K562 (cell line): Measurements from ENCODE around the gene RASSF6. TPM values are rescaled to one million over a fixed set of nuclear protein-coding genes. Genes with fewer than 3 reads are reported as not detected.

Experiments
- ATAC-seq: fragments of 200-7000 bp; cut with Tn5 transposase; 3 replicates; pipeline ENCODE4 v1.9.1; 2020; ENCODE audit warnings: moderate library complexity
- BruUV-seq: library from RNA; stranded (reverse); fragments of 400-500 nt; replicated peaks from 2 replicates; lab custom pipeline; 2021; lab: Mats Ljungman, UMichigan
- CTCF ChIA-PET: fragments of 300-600 bp; formaldehyde crosslinking; extraction: SDS; loops from one replicate; lab custom pipeline; 2021; ENCODE audit warnings: low intra/inter-chr PET ratio; lab: Yijun Ruan, JAX
- POLR2A ChIA-PET: fragments of 300-600, 350-650 bp; sonication (Branson Sonifier 250); formaldehyde crosslinking; extraction: SDS; loops from one replicate; lab custom pipeline; 2021; ENCODE audit warnings: antibody characterized with exemption, inconsistent platforms; lab: Yijun Ruan, JAX
- DNase-seq, 4 experiments: peaks; one replicate each; pipeline versions ENCODE4 v3.0.0 to v3.0.0-alpha.2; 2011 to 2018; ENCODE audit warnings: low spot score in 3 of 4, mixed read lengths in 3 of 4; ENCODE audit errors: extremely low read depth in 1 of 4
- FAIRE-seq: peaks from 2 replicates; lab custom pipeline; 2011; peaks lifted over from hg19 to GRCh38; lab: Jason Lieb, UNC
- H2AFZ ChIP-seq: 2 replicates; pipeline ENCODE4 v1.6.0; 2011; ENCODE audit warnings: low read depth, low read length, control low read depth, inconsistent platforms
- H3K27ac ChIP-seq: fragments of 200-600 bp; 3 replicates; pipeline ENCODE4 v1.8.0; 2011; ENCODE audit warnings: low read depth, mild to moderate bottlenecking, control low read depth, inconsistent platforms, low read length, moderate library complexity, mixed read lengths; ENCODE audit errors: extremely low read depth
- H3K27me3 ChIP-seq, 2 experiments: fragments of 300-600 bp in 1 of 2; 2 replicates in 1 of 2; 3 replicates in 1 of 2; pipeline versions ENCODE4 v1.6.0 to v1.8.0; 2011; ENCODE audit warnings: inconsistent platforms in 2 of 2, low read length in 2 of 2, mild to moderate bottlenecking in 1 of 2, mixed read lengths in 1 of 2, moderate library complexity in 1 of 2; ENCODE audit not compliant: control insufficient read depth in 2 of 2, insufficient read depth in 2 of 2
- H3K36me3 ChIP-seq: fragments of 300-600 bp; 3 replicates; pipeline ENCODE4 v1.8.0; 2011; ENCODE audit warnings: mild to moderate bottlenecking, low read length, inconsistent platforms; ENCODE audit not compliant: control insufficient read depth, insufficient read depth
- H3K4me1 ChIP-seq, 2 experiments: fragments of 200-600 bp in 1 of 2; replicated peaks in 1 of 2; 2 replicates in 1 of 2; 3 replicates in 1 of 2; pipeline versions ENCODE4 v1.5.1 to v1.8.0; 2011; ENCODE audit warnings: inconsistent platforms in 2 of 2, low read length in 2 of 2, mild to moderate bottlenecking in 1 of 2, mixed read lengths in 1 of 2, moderate library complexity in 1 of 2; ENCODE audit not compliant: control insufficient read depth in 2 of 2, insufficient read depth in 2 of 2
- H3K4me2 ChIP-seq: 2 replicates; pipeline ENCODE4 v1.6.1; 2011; ENCODE audit warnings: low read length, control low read depth, inconsistent platforms, mixed read lengths; ENCODE audit not compliant: insufficient read depth
- H3K4me3 ChIP-seq: fragments of 200-600 bp; sonication (generic), shearing (Covaris generic); 2 replicates; pipeline ENCODE4 v1.5.1; 2016; ENCODE audit warnings: control low read depth, inconsistent platforms
- H3K79me2 ChIP-seq: fragments of 200-600 bp; 3 replicates; pipeline ENCODE4 v1.8.0; 2011; ENCODE audit warnings: low read length, inconsistent platforms; ENCODE audit not compliant: control insufficient read depth, insufficient read depth
- H3K9ac ChIP-seq, 2 experiments: 2 replicates each; pipeline versions ENCODE4 v1.6.0 to v1.6.1; 2011; ENCODE audit warnings: low read depth in 2 of 2, low read length in 2 of 2, control low read depth in 1 of 2, inconsistent platforms in 1 of 2, mild to moderate bottlenecking in 1 of 2, mixed read lengths in 1 of 2; ENCODE audit not compliant: insufficient read depth in 1 of 2
- H3K9me1 ChIP-seq: one replicate; pipeline ENCODE4 v1.6.0; 2011; ENCODE audit warnings: inconsistent platforms, mild to moderate bottlenecking, low read length, moderate library complexity; ENCODE audit not compliant: control insufficient read depth, insufficient read depth
- H3K9me3 ChIP-seq: replicated peaks from 2 replicates; pipeline ENCODE4 v1.5.1; 2011; ENCODE audit warnings: low read depth, low read length, inconsistent platforms; ENCODE audit not compliant: control insufficient read depth, insufficient read depth
- H4K20me1 ChIP-seq: replicated peaks from 2 replicates; pipeline ENCODE4 v1.6.1; 2011; ENCODE audit warnings: low read length, inconsistent platforms, mixed read lengths; ENCODE audit not compliant: control insufficient read depth, insufficient read depth
- ATF6 ChIP-seq: sonication (generic); formaldehyde crosslinking; IDR thresholded peaks from 2 replicates; pipeline ENCODE4 v1.4.0; 2020; ENCODE audit warnings: mild to moderate bottlenecking, missing genetic modification reagents
- BACH1 ChIP-seq: fragments of 200-800 bp; sonication (Bioruptor generic); IDR thresholded peaks from 2 replicates; pipeline ENCODE4 v1.6.1; 2016; ENCODE audit warnings: missing genetic modification characterization, missing compliant biosample characterization
- CEBPB ChIP-seq: fragments of 450-650 bp; IDR thresholded peaks from 2 replicates; pipeline ENCODE4 v1.6.1; 2016; ENCODE audit warnings: missing genetic modification characterization, missing compliant biosample characterization
- CUX1 ChIP-seq: fragments of 200-800 bp; sonication (Bioruptor generic); IDR thresholded peaks from 2 replicates; pipeline ENCODE4 v1.6.1; 2016; ENCODE audit warnings: missing genetic modification characterization, missing compliant biosample characterization
- CXXC5 ChIP-seq: fragments of 250-450 bp; sonication (Bioruptor Pico); IDR thresholded peaks from 2 replicates; pipeline ENCODE4 v1.8.0; 2022; ENCODE audit warnings: inconsistent platforms, mild to moderate bottlenecking, moderate library complexity
- EP400 ChIP-seq: fragments of 450-650 bp; IDR thresholded peaks from 2 replicates; pipeline ENCODE4 v1.6.1; 2017; ENCODE audit warnings: antibody characterized with exemption, mild to moderate bottlenecking, moderate library complexity
- HDAC2 ChIP-seq: fragments of 450-650 bp; IDR thresholded peaks from 2 replicates; pipeline ENCODE4 v1.6.1; 2016; ENCODE audit warnings: mild to moderate bottlenecking
- MAX ChIP-seq: sonication (generic); formaldehyde crosslinking; IDR thresholded peaks from 2 replicates; pipeline ENCODE4 v1.9.0; 2022; ENCODE audit warnings: mild to moderate bottlenecking, missing genetic modification reagents
- NR2C2 ChIP-seq, 2 experiments: fragments of 200-800 bp in 1 of 2; sonication (Bioruptor generic) in 1 of 2; sonication (generic) in 1 of 2; formaldehyde crosslinking in 1 of 2; IDR thresholded peaks; 2 replicates each; pipeline versions ENCODE4 v1.6.1 to v1.8.0; 2016 to 2022; ENCODE audit warnings: mild to moderate bottlenecking in 1 of 2, missing compliant biosample characterization in 1 of 2, missing genetic modification characterization in 1 of 2, missing genetic modification reagents in 1 of 2
- SAFB ChIP-seq: fragments of 200-400 bp; formaldehyde crosslinking; IDR thresholded peaks from 2 replicates; pipeline ENCODE4 v1.6.1; 2017; ENCODE audit warnings: low read depth, low read length, borderline replicate concordance
- ZKSCAN3 ChIP-seq: fragments of 250-450 bp; sonication (Bioruptor Pico); IDR thresholded peaks from 2 replicates; pipeline ENCODE4 v1.4.0; 2020
- ZNF133 ChIP-seq: fragments of 250-450 bp; sonication (Bioruptor Pico); IDR thresholded peaks from 2 replicates; pipeline ENCODE4 v1.4.0; 2020; ENCODE audit warnings: mild to moderate bottlenecking
- ZNF436 ChIP-seq: fragments of 250-450, 450-650 bp; sonication (Bioruptor Pico); formaldehyde crosslinking; IDR thresholded peaks from 2 replicates; pipeline ENCODE4 v1.7.0; 2020; ENCODE audit warnings: mild to moderate bottlenecking
- ZSCAN29 ChIP-seq: fragments of 450-650 bp; IDR thresholded peaks from 2 replicates; pipeline ENCODE4 v1.6.1; 2017
- WGBS: fragments of 100-300 bp; shearing (Covaris generic); methylation state at CpG from one replicate; pipeline ENCODE4 v1.1.6; 2016; ENCODE audit warnings: low coverage, mixed read lengths; ENCODE audit not compliant: insufficient coverage; ENCODE audit errors: missing lambda C conversion rate; 5-methylcytosine and 5-hydroxymethylcytosine counted together
- in situ Hi-C: fragments of 300-500 bp; cut with MboI; formaldehyde crosslinking; loops from 4 replicates; pipeline ENCODE4 v1.15.0; 2018; ENCODE audit warnings: inconsistent platforms, mixed read lengths
- intact Hi-C: fragments of 100-400 bp; cut with micrococcal nuclease; formaldehyde crosslinking; loops from 2 replicates; pipeline ENCODE4 v1.14.2; 2022
- polyA plus RNA-seq, 8 experiments: library from polyadenylated mRNA; depleted of rRNA in 4 of 8; stranded (reverse) in 5 of 8; unstranded in 3 of 8; fragments of >200 nt; fragmentation: Nextera tagmentation in 2 of 8; fragmentation: Illumina TruSeq in 1 of 8; extraction: Ambion mirVana in 2 of 8; extraction: Trizol in 1 of 8; gene quantifications; 2 replicates each; pipeline versions ENCODE4 v1.2.1 to v1.2.3, GENCODE V29; 2011 to 2014; ENCODE audit warnings: inconsistent platforms in 1 of 8, missing spikeins in 1 of 8
- total RNA-seq, 7 experiments: library from RNA; depleted of rRNA in 6 of 7; stranded (reverse); fragments of >200 nt in 6 of 7; fragmentation: Illumina TruSeq in 2 of 7; extraction: Trizol in 2 of 7; gene quantifications; 2 replicates each; pipeline versions ENCODE4 v1.2.1 to v1.2.3, GENCODE V29; 2011 to 2021; ENCODE audit warnings: low replicate concordance in 1 of 7
- TF ChIP-seq, protein P1 (sequence below): fragments of 450-650 bp; formaldehyde crosslinking; IDR thresholded peaks from 2 replicates; pipeline ENCODE4 v1.4.0; 2022; ENCODE audit warnings: missing genetic modification characterization

Gene RASSF6
- total and polyA plus RNA-seq, 9 of the 15 experiments (the other 6 are each of a cell fraction or from before 2014, with no cell fraction given), result under 0.01 to 0.25 (median 0.06) TPM; not detected in 1

DNA sequence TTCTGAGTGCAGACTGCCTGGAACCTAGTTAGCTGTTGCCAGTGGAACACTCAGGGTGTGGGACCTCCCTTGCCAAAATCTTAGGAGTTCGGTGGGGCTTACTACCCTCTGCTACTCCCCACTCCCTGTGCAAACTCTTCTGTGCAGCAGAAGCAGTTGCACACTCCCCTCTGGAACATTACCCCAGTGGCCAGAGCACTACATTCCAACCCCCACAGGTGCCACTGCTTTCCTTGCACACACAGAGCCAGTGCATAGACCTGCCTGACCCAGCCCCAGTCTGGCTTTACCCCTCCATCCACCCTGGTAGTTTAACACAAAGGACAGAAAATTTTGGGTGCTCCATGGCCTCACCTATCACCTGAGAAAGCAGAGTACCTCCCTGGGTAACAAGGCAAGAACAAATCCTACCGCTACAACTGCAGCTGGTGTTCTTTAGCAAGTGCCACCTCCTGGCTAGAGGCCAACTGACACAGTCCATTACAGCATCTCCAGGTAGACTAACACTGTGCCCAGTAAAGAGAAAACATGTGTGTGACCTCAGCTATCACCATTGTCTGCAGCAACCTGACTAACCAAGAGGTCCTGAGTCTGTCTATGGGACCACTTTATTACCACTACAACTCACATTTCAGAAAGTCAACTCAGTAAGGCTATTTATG, 11.5 kb upstream of the RASSF6 start:
- TF ChIP-seq SAFB (no peak), NR2C2 (CRISPR knock-in tag; IDR thresholded peaks at IDR 0.05) (no peak), NR2C2 (tag; IDR thresholded peaks at IDR 0.05) (no peak), HDAC2 (no peak), ZNF133 (CRISPR knock-in tag) (no peak), ZNF436 (CRISPR knock-in tag) (no peak), ATF6 (CRISPR knock-in tag) (no peak), CXXC5 (CRISPR knock-in tag) (no peak), CUX1 (CRISPR knock-in tag) (no peak), BACH1 (tag) (no peak), EP400 (no peak), CEBPB (tag) (no peak), MAX (CRISPR knock-in tag) (no peak), ZKSCAN3 (no peak), ZSCAN29 (no peak)
- TF ChIP-seq, protein P1, sequence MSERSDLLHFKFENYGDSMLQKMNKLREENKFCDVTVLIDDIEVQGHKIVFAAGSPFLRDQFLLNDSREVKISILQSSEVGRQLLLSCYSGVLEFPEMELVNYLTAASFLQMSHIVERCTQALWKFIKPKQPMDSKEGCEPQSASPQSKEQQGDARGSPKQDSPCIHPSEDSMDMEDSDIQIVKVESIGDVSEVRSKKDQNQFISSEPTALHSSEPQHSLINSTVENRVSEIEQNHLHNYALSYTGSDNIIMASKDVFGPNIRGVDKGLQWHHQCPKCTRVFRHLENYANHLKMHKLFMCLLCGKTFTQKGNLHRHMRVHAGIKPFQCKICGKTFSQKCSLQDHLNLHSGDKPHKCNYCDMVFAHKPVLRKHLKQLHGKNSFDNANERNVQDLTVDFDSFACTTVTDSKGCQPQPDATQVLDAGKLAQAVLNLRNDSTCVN (CRISPR knock-in tag), result no peak
- Histone ChIP-seq H4K20me1 (no peaks in the 10 kb centered on the region), H3K9me1 (no peaks in the 10 kb centered on the region), H3K79me2 (no peaks in the 10 kb centered on the region), H3K36me3 (no peaks in the 10 kb centered on the region), H3K9me3 (no peaks in the 10 kb centered on the region), H3K27ac (no peak overlapping the region), H3K9ac (no peak overlapping the region), H2AFZ (no peak overlapping the region), H3K27me3 (no peaks in the 10 kb centered on the region), H3K4me2 (no peak overlapping the region), H3K4me3 (no peak overlapping the region), H3K4me1 (no peaks in the 10 kb centered on the region)
- no TSS peak for BruUV-seq
- in situ Hi-C loops, result no loop called here
- ChIA-PET POLR2A (no interaction called here), CTCF (no interaction called here)
- ATAC-seq (no peak), DNase-seq (no peak), FAIRE-seq (no peak)
- intact Hi-C loops, result no loop called here
- 10% methylated on average over 2 of the region's 2 CpGs for WGBS
